ENCODE data around the gene CCNA2.

Gene CCNA2

GRCh38 chr4:121791481-121791880 lies 32.2 kb downstream of the CCNA2 start:
- ATAC-seq (no peak), DNase-seq (no peak)
- no peaks in the 10 kb centered on the region for H3K9me3 Mint-ChIP-seq

DNA sequence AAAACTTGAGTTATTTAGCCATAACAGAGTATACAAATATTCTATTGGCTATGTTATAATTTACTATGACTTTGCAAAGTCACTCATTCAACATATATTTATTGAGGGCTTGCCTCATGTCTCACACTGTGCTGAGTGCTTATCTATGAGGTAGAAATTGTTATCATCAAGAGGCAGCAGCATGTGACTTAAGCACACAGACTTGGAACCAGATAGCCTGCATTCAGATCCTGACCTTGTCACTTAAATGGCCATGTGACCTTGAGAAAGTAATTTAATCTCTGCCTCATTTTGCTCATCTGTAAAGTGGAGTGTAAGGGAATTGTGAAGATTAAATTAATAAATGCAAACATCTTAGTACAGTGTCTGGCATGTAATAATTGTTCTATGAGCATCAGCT lies 32.7 kb downstream of the CCNA2 start:
- ATAC-seq: no peak
- peaks cover 48% of the 10 kb centered on the region for H3K27me3 Mint-ChIP-seq
- no peaks in the 10 kb centered on the region for H3K9me3 Mint-ChIP-seq
- DNase-seq: no peak
- H3K27ac Mint-ChIP-seq: no peak overlapping the region
- H3K4me3 Mint-ChIP-seq: no peak overlapping the region
- peaks cover 20% of the 10 kb centered on the region for H3K4me1 Mint-ChIP-seq

More at GRCh38 chr4:121791481-121791880, 32.2 kb downstream of the CCNA2 start:
- no peak overlapping the region for H3K4me3 Mint-ChIP-seq
- peaks cover 48% of the 10 kb centered on the region for H3K27me3 Mint-ChIP-seq
- H3K27ac Mint-ChIP-seq: no peak overlapping the region
- H3K4me1 Mint-ChIP-seq: peaks cover 24% of the 10 kb centered on the region

DNA sequence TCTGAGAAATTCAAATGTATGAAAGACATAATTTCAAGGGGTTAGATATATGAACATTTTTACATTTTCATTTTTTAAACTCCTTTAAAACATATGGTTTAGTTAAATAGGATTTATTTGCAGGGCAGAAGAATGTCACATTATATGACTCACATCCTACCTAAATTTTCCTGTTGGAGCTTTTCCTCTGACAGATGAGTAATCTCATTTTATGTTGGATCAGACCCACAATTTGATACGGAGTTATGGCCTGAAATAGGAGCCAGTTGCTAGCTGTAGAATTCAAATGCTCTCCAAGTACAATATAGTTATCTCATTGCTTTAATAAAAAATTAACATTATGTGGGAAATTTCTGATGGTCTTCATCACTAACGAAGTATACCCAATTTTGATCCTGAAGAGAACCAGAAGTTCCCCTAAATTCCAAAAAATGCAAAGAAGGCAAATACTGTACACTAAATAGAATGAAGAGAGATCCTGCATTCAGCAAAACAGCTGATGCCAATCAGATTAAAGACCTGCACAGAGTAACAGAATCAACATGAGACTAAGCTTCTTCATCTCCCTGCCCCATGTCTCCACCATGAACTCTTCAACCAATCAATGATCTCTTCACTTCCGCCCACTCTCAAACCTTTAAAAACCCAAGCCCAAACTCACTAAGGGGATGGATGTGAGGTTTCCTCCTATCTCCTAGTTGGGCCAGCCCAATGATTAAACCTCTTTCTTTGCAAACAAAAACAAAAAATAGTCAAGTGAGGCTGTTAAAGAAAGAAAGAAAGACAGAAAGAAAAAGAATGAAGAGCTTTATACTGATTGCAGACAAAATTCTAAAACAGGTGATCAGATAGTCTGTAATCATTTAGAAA lies 33.5 kb downstream of the CCNA2 start:
- H3K4me3 Mint-ChIP-seq: no peak overlapping the region
- peaks cover 48% of the 10 kb centered on the region for H3K27me3 Mint-ChIP-seq
- DNase-seq (no peak), ATAC-seq (no peak)
- H3K9me3 Mint-ChIP-seq: no peaks in the 10 kb centered on the region
- peaks cover 12% of the 10 kb centered on the region for H3K4me1 Mint-ChIP-seq
- no peak overlapping the region for H3K27ac Mint-ChIP-seq

DNA sequence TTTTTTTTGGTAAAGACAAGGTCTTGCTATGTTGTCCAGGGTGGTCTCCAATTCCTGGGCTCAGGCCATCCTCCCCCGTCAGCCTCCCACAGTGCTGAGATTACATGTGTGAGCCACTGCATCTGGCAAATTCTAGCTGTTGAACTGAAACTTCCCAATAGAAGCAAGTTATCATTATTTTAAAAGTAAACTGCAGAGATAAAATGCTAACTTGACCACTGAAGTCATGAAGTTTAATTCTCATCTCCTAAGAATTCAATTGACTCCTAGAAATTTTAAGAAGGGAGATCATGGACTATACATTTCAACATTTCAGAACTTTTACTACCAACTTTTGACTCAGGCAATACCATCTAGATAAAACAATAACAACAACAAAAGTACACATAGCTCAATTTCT lies 34.2 kb downstream of the CCNA2 start:
- ATAC-seq (no peak), DNase-seq (no peak)
- peak overlapping the region in 1 of 2 donors; percentile 53 for H3K4me3 Mint-ChIP-seq
- H3K27me3 Mint-ChIP-seq: peaks cover 44% of the 10 kb centered on the region
- no peak overlapping the region for H3K27ac Mint-ChIP-seq
- peaks cover 12% of the 10 kb centered on the region for H3K4me1 Mint-ChIP-seq
- no peaks in the 10 kb centered on the region for H3K9me3 Mint-ChIP-seq

DNA sequence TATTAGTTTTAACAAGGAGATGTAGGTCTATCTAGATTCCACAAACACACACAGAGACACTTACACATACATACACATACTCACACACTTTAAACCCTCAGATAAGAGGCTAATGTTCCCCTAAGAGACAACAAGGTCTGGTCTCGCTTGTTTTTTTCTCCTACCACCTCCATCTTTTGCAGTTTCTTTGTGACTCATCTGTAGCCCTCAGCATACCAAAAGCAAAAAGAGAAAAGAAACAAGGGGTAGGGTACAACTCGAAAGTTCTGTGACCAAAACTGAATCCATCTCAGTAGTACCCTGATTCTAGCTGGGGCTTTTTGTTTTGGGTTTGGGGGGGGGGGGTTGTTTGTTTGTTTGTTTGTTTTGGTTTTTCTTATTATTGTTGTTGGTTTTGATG lies 34.8 kb downstream of the CCNA2 start:
- ATAC-seq: no peak
- peaks cover 12% of the 10 kb centered on the region for H3K4me1 Mint-ChIP-seq
- H3K4me3 Mint-ChIP-seq: no peak overlapping the region
- no peak overlapping the region for H3K27ac Mint-ChIP-seq
- no peak for DNase-seq
- H3K9me3 Mint-ChIP-seq: no peaks in the 10 kb centered on the region
- peaks cover 44% of the 10 kb centered on the region for H3K27me3 Mint-ChIP-seq

GRCh38 chr4:121786221-121786620 lies 37.5 kb downstream of the CCNA2 start:
- Mint-ChIP-seq H3K4me3 (no peak overlapping the region), H3K9me3 (no peaks in the 10 kb centered on the region), H3K27ac (no peak overlapping the region), H3K27me3 (peaks cover 50% of the 10 kb centered on the region), H3K4me1 (peaks cover 12% of the 10 kb centered on the region)
- DNase-seq (no peak), ATAC-seq (no peak)

DNA sequence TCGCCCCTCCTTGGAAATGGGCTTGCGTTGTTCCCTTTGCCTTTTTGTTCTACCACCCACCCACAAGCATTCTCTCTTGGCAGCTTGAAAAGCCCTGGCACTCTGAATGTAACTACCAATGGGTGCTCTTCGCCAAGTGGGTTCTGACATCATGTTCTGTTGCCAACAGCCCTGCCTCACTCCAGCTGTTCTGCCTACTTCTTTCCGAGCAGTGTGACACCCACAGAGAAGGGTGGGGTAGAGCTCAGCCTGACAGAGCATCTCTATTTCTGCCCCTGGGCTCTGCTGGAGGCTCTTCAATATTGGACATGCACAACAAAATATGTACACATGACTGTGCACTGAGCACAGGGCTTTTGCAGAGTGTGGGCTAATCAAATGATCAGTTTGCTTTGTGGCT lies 38.2 kb downstream of the CCNA2 start:
- ATAC-seq (no peak), DNase-seq (no peak)
- no peak overlapping the region for H3K4me3 Mint-ChIP-seq
- peaks cover 12% of the 10 kb centered on the region for H3K4me1 Mint-ChIP-seq
- no peaks in the 10 kb centered on the region for H3K9me3 Mint-ChIP-seq
- no peak overlapping the region for H3K27ac Mint-ChIP-seq
- H3K27me3 Mint-ChIP-seq: peaks cover 58% of the 10 kb centered on the region

GRCh38 chr4:121784975-121785374 lies 38.7 kb downstream of the CCNA2 start:
- Mint-ChIP-seq H3K9me3 (no peaks in the 10 kb centered on the region), H3K27ac (no peak overlapping the region), H3K4me1 (peaks cover 12% of the 10 kb centered on the region), H3K27me3 (peaks cover 63% of the 10 kb centered on the region), H3K4me3 (no peak overlapping the region)
- DNase-seq: no peak
- ATAC-seq: no peak

DNA sequence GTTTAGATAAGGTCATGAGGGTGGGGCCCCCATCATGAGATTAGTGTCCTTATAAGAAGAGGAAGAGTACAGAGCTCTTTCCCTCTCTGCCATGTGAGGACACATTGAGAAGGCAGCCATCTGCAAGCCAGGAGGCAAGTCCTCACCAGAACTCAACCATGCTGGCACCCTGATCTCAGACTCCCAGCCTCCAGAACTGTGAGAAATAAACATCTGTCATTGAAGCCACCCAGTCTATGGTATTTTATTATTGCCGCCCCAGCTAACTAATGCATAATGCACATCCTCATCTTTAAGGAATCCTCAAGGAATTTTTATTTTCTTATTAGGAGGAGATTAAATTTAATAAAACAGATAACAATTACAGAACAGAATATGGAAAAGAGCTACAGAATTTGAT lies 39.3 kb downstream of the CCNA2 start:
- H3K9me3 Mint-ChIP-seq: no peaks in the 10 kb centered on the region
- no peak for DNase-seq
- no peak for ATAC-seq

DNA sequence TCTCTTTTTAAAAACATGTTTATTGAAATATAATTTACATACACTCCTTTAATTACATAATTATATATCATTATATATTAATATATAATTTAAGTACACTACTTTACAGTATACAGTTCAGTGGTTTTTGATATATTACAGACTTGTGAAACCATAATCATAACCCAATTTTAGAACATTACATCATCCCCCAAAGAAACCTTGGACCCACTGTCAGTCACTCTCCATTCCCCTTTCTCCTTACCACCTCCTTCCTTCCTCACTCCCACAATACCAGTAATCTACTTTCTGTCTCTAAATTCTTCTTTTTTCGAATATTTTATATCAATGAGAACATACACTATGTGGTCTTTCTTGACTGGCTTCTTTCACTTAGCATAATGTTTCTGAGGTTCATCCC lies 40.5 kb downstream of the CCNA2 start:
- H3K4me3 Mint-ChIP-seq: no peak overlapping the region
- H3K27me3 Mint-ChIP-seq: peaks cover 52% of the 10 kb centered on the region
- H3K9me3 Mint-ChIP-seq: no peaks in the 10 kb centered on the region
- ATAC-seq (no peak), DNase-seq (no peak)
- H3K27ac Mint-ChIP-seq: no peak overlapping the region
- H3K4me1 Mint-ChIP-seq: no peaks in the 10 kb centered on the region

More for the DNA sequence above, 39.3 kb downstream of the CCNA2 start:
- Mint-ChIP-seq H3K4me3 (no peak overlapping the region), H3K27me3 (peaks cover 64% of the 10 kb centered on the region), H3K27ac (no peak overlapping the region), H3K4me1 (peaks cover 10% of the 10 kb centered on the region)

- ATAC-seq (no peak), DNase-seq (no peak)
- Mint-ChIP-seq H3K27ac (no peak overlapping the region), H3K4me1 (no peaks in the 10 kb centered on the region), H3K27me3 (peaks cover 23% of the 10 kb centered on the region), H3K4me3 (no peak overlapping the region), H3K9me3 (no peaks in the 10 kb centered on the region)
Observed at GRCh38 chr4:121778991-121779628, 44.6 kb downstream of the CCNA2 start.

DNA sequence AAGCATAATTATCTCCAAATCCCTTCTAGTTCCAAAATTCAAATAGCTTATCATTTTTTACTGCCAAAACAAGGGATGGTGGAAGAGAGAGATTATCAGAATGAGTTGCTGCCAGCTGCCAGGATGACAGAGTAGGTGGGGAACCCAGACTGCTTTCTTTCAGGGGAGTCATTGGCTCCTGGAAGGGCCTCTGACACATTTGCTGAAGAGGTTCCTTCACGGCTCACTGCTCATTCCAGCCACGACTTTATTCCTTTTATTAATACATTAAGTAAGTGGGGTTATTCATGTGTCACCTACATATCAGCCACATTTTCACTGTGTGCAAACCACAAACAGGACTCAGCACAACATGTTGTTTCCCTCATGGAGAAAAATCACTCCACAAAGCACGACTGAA lies 46.1 kb downstream of the CCNA2 start:
- H3K27ac Mint-ChIP-seq: no peak overlapping the region
- peaks cover 22% of the 10 kb centered on the region for H3K27me3 Mint-ChIP-seq
- no peak overlapping the region for H3K4me3 Mint-ChIP-seq
- no peaks in the 10 kb centered on the region for H3K4me1 Mint-ChIP-seq
- ATAC-seq: no peak
- DNase-seq: no peak
- H3K9me3 Mint-ChIP-seq: no peaks in the 10 kb centered on the region

- ATAC-seq: no peak
Observed at GRCh38 chr4:121776610-121777401, 46.9 kb downstream of the CCNA2 start.

GRCh38 chr4:121773883-121774282 lies 49.8 kb downstream of the CCNA2 start:
- Mint-ChIP-seq H3K4me1 (no peaks in the 10 kb centered on the region), H3K27me3 (peaks cover 26% of the 10 kb centered on the region), H3K27ac (no peak overlapping the region), H3K9me3 (no peaks in the 10 kb centered on the region), H3K4me3 (no peak overlapping the region)
- ATAC-seq (no peak), DNase-seq (no peak)

More at GRCh38 chr4:121776610-121777401, 46.9 kb downstream of the CCNA2 start:
- peaks cover 22% of the 10 kb centered on the region for H3K27me3 Mint-ChIP-seq
- H3K27ac Mint-ChIP-seq: no peak overlapping the region
- H3K4me3 Mint-ChIP-seq: no peak overlapping the region
- no peaks in the 10 kb centered on the region for H3K9me3 Mint-ChIP-seq
- H3K4me1 Mint-ChIP-seq: no peaks in the 10 kb centered on the region
- no peak for DNase-seq

DNA sequence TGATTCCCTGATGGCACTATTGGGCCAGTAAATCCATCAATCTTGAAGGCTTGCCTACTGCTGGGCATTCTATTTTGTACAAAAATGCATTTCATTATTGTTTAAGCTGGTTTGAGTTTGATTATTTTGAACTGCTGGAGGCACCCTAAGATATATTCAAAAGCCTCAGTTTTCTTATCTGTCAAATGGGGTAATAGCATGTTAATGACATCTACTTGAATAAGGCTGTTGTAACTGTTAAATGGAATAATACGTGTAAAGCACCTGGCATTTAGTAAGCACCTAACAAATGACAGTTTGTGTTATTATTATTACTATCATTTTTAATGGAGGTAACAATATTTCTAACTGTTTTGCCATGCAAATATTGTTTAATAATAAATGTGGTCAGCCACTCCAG lies 51.8 kb downstream of the CCNA2 start:
- Mint-ChIP-seq H3K27ac (no peak overlapping the region), H3K9me3 (no peaks in the 10 kb centered on the region), H3K27me3 (peaks cover 40% of the 10 kb centered on the region), H3K4me3 (no peak overlapping the region), H3K4me1 (no peaks in the 10 kb centered on the region)
- ATAC-seq (no peak), DNase-seq (no peak)

DNA sequence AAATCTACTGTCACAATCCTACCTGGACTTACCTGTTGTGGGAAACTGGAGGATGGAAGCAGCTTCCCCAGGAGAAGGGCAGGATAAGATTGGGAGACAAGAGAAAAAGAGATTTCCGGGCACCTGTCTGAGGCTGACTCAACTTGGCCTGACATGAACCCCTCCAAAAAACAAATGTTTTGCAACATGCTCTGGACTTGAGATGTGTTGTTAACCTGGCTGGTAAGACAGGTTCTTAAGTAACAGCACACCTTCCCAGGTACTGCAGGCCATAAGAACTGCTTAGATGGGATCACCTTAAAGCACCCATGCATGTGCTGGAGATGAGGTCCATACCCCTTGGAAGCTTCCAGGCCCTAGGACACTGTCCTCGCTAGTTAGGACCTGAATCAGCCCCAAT lies 54.3 kb downstream of the CCNA2 start:
- DNase-seq: no peak
- H3K4me3 Mint-ChIP-seq: no peak overlapping the region
- no peaks in the 10 kb centered on the region for H3K9me3 Mint-ChIP-seq
- ATAC-seq: no peak
- H3K27ac Mint-ChIP-seq: no peak overlapping the region
- H3K27me3 Mint-ChIP-seq: peaks cover 61% of the 10 kb centered on the region
- H3K4me1 Mint-ChIP-seq: peaks cover 12% of the 10 kb centered on the region

All from stimulated activated naive CD8-positive, alpha-beta T cell treated with anti-CD3 and anti-CD28 coated beads, Interleukin-15, amount 100 ng/mL, for 72 hours (primary cell).